AG04450 (cell line): ENCODE measurements around the gene SLC7A11. TPM values are rescaled to one million over a fixed set of nuclear protein-coding genes. Genes with fewer than 3 reads are reported as not detected.

Experiments
- CTCF ChIA-PET: fragments of 300-600, 350-600 bp; formaldehyde crosslinking; extraction: SDS; loops from one replicate; lab custom pipeline; 2022; ENCODE audit warnings: antibody characterized with exemption, inconsistent platforms; lab: Charles Lee
- POLR2A ChIA-PET: fragments of 350-600 bp; formaldehyde crosslinking; extraction: SDS; loops from one replicate; lab custom pipeline; 2021; ENCODE audit warnings: antibody characterized with exemption, inconsistent platforms; lab: Yijun Ruan, JAX
- DNase-seq: peaks from one replicate; pipeline ENCODE4 v3.0.0-alpha.2; 2011; ENCODE audit warnings: low read depth, low spot score
- H3K27ac ChIP-seq: one replicate; pipeline ENCODE4 v1.5.1; 2012; ENCODE audit warnings: low read depth, low read length, control low read depth
- H3K27me3 ChIP-seq: one replicate; pipeline ENCODE4 v1.6.0; 2012; ENCODE audit warnings: low read length; ENCODE audit not compliant: control insufficient read depth, insufficient read depth
- H3K4me3 ChIP-seq: 2 replicates; pipeline ENCODE4 v1.5.1; 2011; ENCODE audit warnings: mild to moderate bottlenecking, low read depth, low read length, control low read depth
- H3K9me3 ChIP-seq: 2 replicates; pipeline ENCODE4 v1.5.1; 2012; ENCODE audit warnings: low read length; ENCODE audit not compliant: control insufficient read depth, insufficient read depth
- polyA plus RNA-seq: library from polyadenylated mRNA; depleted of rRNA; stranded (reverse); fragments of >200 nt; gene quantifications from 2 replicates; pipeline ENCODE4 v1.2.3, GENCODE V29; 2011
- TF ChIP-seq, protein P1 (sequence below): IDR thresholded peaks from 2 replicates; pipeline ENCODE4 v1.5.1; 2011; ENCODE audit warnings: low read depth, low read length, control low read depth, inconsistent platforms

Gene SLC7A11
- polyA plus RNA-seq, 1 experiment, result 80.5 TPM

DNA sequence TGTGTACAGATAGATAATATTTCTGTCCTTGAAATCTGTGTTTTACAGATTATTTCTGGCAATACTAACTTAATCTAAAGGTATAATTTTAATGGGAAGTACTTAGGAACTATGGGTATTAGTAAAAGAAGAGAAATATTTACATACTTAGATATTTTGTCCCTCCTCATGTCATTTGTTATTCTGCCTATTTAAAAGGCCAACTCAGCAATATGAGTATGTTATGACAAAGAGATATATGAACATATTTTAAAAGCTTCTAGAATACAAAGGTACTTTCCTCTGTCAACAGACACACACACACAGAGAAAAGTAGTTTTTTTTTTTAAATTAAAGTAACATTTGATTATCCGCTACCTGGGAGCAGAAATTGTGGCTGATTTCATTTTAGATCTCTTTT is 7.9 kb downstream of the SLC7A11 start:
- H3K4me3 ChIP-seq, result no peak overlapping the region
- no peak for DNase-seq
- TF ChIP-seq, protein P1, sequence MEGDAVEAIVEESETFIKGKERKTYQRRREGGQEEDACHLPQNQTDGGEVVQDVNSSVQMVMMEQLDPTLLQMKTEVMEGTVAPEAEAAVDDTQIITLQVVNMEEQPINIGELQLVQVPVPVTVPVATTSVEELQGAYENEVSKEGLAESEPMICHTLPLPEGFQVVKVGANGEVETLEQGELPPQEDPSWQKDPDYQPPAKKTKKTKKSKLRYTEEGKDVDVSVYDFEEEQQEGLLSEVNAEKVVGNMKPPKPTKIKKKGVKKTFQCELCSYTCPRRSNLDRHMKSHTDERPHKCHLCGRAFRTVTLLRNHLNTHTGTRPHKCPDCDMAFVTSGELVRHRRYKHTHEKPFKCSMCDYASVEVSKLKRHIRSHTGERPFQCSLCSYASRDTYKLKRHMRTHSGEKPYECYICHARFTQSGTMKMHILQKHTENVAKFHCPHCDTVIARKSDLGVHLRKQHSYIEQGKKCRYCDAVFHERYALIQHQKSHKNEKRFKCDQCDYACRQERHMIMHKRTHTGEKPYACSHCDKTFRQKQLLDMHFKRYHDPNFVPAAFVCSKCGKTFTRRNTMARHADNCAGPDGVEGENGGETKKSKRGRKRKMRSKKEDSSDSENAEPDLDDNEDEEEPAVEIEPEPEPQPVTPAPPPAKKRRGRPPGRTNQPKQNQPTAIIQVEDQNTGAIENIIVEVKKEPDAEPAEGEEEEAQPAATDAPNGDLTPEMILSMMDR, result no peak
- H3K27ac ChIP-seq, result no peak overlapping the region
- POLR2A ChIA-PET, result no interaction called here
- H3K27me3 ChIP-seq, result no peaks in the 10 kb centered on the region
- no peaks in the 10 kb centered on the region for H3K9me3 ChIP-seq
- CTCF ChIA-PET, result no interaction called here

DNA sequence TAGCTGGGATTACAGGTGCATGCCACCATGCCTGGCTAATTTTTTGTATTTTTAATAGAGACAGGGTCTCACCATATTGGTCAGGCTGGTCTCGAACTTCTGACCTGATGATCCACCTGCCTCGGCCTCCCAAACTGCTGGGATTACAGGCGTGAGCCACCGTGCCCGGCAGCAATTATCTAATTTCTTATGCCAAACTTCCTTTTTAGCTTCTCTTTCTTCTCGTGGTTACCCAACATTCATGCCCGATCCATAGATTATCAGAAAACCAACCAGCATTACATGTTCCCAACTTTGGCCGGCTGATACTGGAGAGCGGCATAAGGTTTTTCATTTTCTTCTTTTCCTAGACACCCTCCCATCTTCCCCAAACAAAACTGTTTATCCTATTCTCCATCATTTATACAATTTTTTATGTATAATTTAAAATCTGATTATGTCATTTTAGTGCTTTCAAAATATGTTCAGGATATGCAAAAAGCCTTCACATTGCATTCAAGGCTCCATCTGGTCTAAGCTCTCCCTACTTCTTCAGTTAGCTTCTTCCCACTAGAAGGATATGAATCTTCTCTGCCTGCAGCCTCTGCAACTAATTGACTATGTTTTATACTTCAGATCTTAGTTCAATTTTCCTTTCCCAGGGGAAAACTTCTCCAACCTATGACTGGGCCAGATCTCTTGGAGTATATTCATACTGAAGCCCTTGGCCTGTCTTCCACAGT is 8.7 kb downstream of the SLC7A11 start:
- ChIA-PET CTCF (no interaction called here), POLR2A (interaction anchor here (0.7 kb wide), 1 partner anchor 39 kb away, joined by 4 read pairs; no protein-coding TSS in a partner anchor)
- TF ChIP-seq, protein P1, result no peak
- no peak for DNase-seq
- Histone ChIP-seq H3K27ac (no peak overlapping the region), H3K9me3 (no peaks in the 10 kb centered on the region), H3K4me3 (no peak overlapping the region), H3K27me3 (no peaks in the 10 kb centered on the region)

DNA sequence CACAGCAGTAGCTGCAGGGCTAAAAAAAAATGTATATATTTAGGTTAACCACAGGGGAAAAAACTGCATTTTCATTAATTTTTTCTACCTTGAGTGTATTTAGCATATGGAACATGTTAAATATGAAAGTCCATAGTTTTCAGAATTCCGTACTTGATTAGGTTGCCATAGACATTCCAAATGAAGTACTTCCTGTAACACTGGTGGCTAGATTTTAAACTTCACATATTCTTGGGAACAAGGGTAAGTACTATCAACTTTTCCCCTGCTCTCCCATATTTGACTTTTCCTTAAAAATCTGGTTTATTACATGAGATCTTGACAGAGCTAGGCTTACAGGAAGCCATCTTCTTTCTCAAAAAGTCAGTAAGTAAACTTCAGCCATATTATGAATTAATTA is 9.8 kb downstream of the SLC7A11 start:
- Histone ChIP-seq H3K27me3 (no peaks in the 10 kb centered on the region), H3K27ac (no peak overlapping the region), H3K4me3 (no peak overlapping the region), H3K9me3 (no peaks in the 10 kb centered on the region)
- TF ChIP-seq, protein P1, result no peak
- ChIA-PET POLR2A (no interaction called here), CTCF (no interaction called here)
- DNase-seq, result no peak

DNA sequence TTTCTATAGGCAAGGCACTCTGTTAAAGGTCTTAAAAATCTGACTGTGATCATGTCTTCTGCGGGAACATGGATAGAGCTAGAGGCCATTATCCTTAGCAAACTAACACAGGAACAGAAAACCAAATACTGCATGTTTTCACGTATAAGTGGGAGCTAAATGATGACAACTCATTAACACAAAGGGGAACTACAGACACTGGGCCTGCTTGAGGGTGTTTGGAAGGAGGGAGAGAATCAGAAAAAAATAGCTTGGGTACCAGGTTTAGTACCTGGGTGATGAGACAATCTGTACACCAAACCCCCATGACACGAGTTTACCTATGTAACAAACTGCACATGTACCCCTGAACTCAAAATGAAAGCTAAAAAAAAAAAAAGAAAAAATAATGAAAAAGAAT is 12.1 kb downstream of the SLC7A11 start:
- no peak overlapping the region for H3K4me3 ChIP-seq
- H3K9me3 ChIP-seq, result no peaks in the 10 kb centered on the region
- no peak for DNase-seq
- POLR2A ChIA-PET, result no interaction called here
- CTCF ChIA-PET, result interaction anchor here (0.7 to 1.1 kb wide), 2 partner anchors 8 to 21 kb away, joined by 3 to 7 read pairs; no protein-coding TSS in a partner anchor
- no peak overlapping the region for H3K27ac ChIP-seq
- H3K27me3 ChIP-seq, result no peaks in the 10 kb centered on the region
- TF ChIP-seq, protein P1, result no peak

DNA sequence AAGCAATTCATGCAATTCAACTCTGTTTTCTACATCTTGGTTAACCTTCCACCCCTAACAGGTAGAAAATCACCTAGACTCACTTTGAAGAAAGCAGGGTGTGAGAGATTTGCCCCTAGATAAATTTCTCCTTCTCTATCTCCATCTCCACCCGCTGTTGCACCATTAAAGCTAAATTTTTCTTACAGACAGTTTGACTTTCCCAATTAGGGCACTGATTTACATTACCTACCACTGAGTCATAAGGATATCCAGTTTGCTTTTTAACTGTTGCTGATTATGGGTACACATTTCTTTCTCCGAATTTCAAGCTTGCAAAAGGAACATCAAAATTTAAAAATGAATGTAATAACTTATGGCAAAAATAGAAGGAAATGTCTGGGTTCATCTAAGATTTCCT is 13.0 kb downstream of the SLC7A11 start:
- Histone ChIP-seq H3K4me3 (no peak overlapping the region), H3K27ac (no peak overlapping the region), H3K9me3 (no peaks in the 10 kb centered on the region), H3K27me3 (no peaks in the 10 kb centered on the region)
- TF ChIP-seq, protein P1, result no peak
- CTCF ChIA-PET, result interaction anchor here (0.6 kb wide), 1 partner anchor 279 kb away, joined by 3 read pairs; no protein-coding TSS in a partner anchor
- DNase-seq, result no peak
- POLR2A ChIA-PET, result interaction anchor here (0.6 kb wide), 2 partner anchors 13 to 18 kb away, joined by 3 read pairs; partner anchors contain the start of gene SLC7A11
